K562 (cell line): ENCODE results near the gene LRRC3B.

ENCODE experiments used
- ATF1 ChIP-seq, 2 experiments: fragments of 450-650 bp in 1 of 2; IDR thresholded peaks; 2 replicates each; pipeline ENCODE4 v1.6.1; 2016; ENCODE audit warnings: missing compliant biosample characterization in 1 of 2, missing genetic modification characterization in 1 of 2
- BHLHE40 ChIP-seq: IDR thresholded peaks from 2 replicates; pipeline ENCODE4 v1.6.1; 2011; ENCODE audit warnings: low read length, improper control_type of control experiment
- EP300 ChIP-seq: IDR thresholded peaks from 2 replicates; pipeline ENCODE4 v1.6.1; 2012; ENCODE audit warnings: low read length, improper control_type of control experiment
- NBN ChIP-seq: fragments of 450-650 bp; IDR thresholded peaks from 2 replicates; pipeline ENCODE4 v1.6.1; 2016; ENCODE audit warnings: low read depth, mild to moderate bottlenecking
- NFIC ChIP-seq: fragments of 450-650 bp; IDR thresholded peaks from 2 replicates; pipeline ENCODE4 v1.6.1; 2017; ENCODE audit warnings: mild to moderate bottlenecking, inconsistent platforms
- SP1 ChIP-seq: sonication (generic); formaldehyde crosslinking; IDR thresholded peaks from 2 replicates; pipeline ENCODE4 v1.8.1; 2022; ENCODE audit warnings: mild to moderate bottlenecking, missing genetic modification reagents
- ZNF212 ChIP-seq: fragments of 450-650 bp; formaldehyde crosslinking; IDR thresholded peaks from 2 replicates; pipeline ENCODE4 v1.4.0; 2020; ENCODE audit warnings: mild to moderate bottlenecking
- ZNF24 ChIP-seq: fragments of 450-650 bp; IDR thresholded peaks from 2 replicates; pipeline ENCODE4 v1.6.1; 2016
- ZNF436 ChIP-seq: fragments of 250-450, 450-650 bp; sonication (Bioruptor Pico); formaldehyde crosslinking; IDR thresholded peaks from 2 replicates; pipeline ENCODE4 v1.7.0; 2020; ENCODE audit warnings: mild to moderate bottlenecking
- TF ChIP-seq, protein P1 (sequence below): sonication (generic); formaldehyde crosslinking; IDR thresholded peaks from 2 replicates; pipeline ENCODE4 v1.9.0; 2022; ENCODE audit warnings: mild to moderate bottlenecking, missing genetic modification reagents
- TF ChIP-seq, protein P2 (sequence below): sonication (generic); formaldehyde crosslinking; IDR thresholded peaks from 2 replicates; pipeline ENCODE4 v1.8.1; 2023; ENCODE audit warnings: mild to moderate bottlenecking, missing genetic modification reagents, moderate library complexity
- TF ChIP-seq, protein P3 (sequence below): fragments of 250-450 bp; sonication (Bioruptor Pico); IDR thresholded peaks from 2 replicates; pipeline ENCODE4 v1.8.0; 2021; ENCODE audit warnings: borderline replicate concordance, mild to moderate bottlenecking, moderate library complexity; ENCODE audit not compliant: poor library complexity, severe bottlenecking

DNA sequence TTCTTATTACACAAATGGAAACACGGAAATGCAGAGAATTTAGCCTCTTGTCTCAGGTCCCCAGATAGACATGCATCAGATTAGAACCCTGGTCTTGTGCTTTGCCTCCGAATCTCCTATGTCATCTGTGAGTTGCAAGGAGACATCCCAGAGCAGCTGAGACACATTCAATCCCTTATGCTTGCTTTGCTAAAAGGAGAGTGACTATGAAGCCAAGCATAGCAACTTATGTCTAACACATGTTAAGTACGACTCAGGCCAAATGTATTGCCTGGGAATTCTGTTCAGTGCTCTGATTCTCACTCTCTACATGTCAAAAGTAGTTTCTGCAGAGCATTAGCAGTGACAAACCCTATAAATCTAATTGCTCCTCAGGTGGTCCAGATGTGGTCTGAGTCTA, 30.6 kb upstream of the LRRC3B start:
- TF ChIP-seq NBN (no peak), ZNF436 (no peak), NFIC (no peak), EP300 (no peak), ATF1 (CRISPR knock-in tag; IDR thresholded peaks at IDR 0.05) (no peak), ATF1 (tag; IDR thresholded peaks at IDR 0.05) (no peak), BHLHE40 (no peak), SP1 (no peak), ZNF24 (no peak), ZNF212 (CRISPR knock-in tag) (no peak)
- TF ChIP-seq, protein P1, sequence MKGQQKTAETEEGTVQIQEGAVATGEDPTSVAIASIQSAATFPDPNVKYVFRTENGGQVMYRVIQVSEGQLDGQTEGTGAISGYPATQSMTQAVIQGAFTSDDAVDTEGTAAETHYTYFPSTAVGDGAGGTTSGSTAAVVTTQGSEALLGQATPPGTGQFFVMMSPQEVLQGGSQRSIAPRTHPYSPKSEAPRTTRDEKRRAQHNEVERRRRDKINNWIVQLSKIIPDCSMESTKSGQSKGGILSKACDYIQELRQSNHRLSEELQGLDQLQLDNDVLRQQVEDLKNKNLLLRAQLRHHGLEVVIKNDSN (CRISPR knock-in tag), result no peak
- TF ChIP-seq, protein P2, sequence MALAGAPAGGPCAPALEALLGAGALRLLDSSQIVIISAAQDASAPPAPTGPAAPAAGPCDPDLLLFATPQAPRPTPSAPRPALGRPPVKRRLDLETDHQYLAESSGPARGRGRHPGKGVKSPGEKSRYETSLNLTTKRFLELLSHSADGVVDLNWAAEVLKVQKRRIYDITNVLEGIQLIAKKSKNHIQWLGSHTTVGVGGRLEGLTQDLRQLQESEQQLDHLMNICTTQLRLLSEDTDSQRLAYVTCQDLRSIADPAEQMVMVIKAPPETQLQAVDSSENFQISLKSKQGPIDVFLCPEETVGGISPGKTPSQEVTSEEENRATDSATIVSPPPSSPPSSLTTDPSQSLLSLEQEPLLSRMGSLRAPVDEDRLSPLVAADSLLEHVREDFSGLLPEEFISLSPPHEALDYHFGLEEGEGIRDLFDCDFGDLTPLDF (CRISPR knock-in tag), result no peak
- TF ChIP-seq, protein P3, sequence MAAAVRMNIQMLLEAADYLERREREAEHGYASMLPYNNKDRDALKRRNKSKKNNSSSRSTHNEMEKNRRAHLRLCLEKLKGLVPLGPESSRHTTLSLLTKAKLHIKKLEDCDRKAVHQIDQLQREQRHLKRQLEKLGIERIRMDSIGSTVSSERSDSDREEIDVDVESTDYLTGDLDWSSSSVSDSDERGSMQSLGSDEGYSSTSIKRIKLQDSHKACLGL (CRISPR knock-in tag), result no peak
